Activated T-cell treated with anti-CD3 and anti-CD28 coated beads, Interleukin-2, amount 50 U/mL, for 4 hours (primary cell): ENCODE results near the gene ITPR3. TPM values are rescaled to one million over a fixed set of nuclear protein-coding genes. Genes with fewer than 3 reads are reported as not detected.

ENCODE experiments used
- ATAC-seq, 2 donors: fragments of 200-7000 bp; cut with Tn5 transposase; one replicate each; pipeline ENCODE4 v1.10.0; 2021
- DNase-seq: peaks from one replicate; pipeline ENCODE4 v3.0.0-alpha.2; 2020
- H3K27me3 Mint-ChIP-seq: one replicate; pipeline ENCODE4 v1.8.0; 2021; ENCODE audit warnings: low read depth, mixed read lengths
- H3K36me3 Mint-ChIP-seq: one replicate; pipeline ENCODE4 v1.8.0; 2022; ENCODE audit warnings: mixed read lengths; ENCODE audit not compliant: insufficient read depth
- H3K4me1 Mint-ChIP-seq: one replicate; pipeline ENCODE4 v1.8.0; 2021; ENCODE audit warnings: low read depth, mixed read lengths
- H3K4me3 Mint-ChIP-seq: one replicate; pipeline ENCODE4 v1.8.0; 2021; ENCODE audit warnings: mild to moderate bottlenecking, moderate library complexity, mixed read lengths
- H3K9me3 Mint-ChIP-seq: one replicate; pipeline ENCODE4 v1.8.0; 2021; ENCODE audit warnings: mixed read lengths
- total RNA-seq, 3 donors: library from RNA; stranded (reverse); gene quantifications; one replicate each; pipeline ENCODE4 v1.2.1, GENCODE V29; 2021

The ITPR3 gene
- total RNA-seq, 3 donors from 2014 or later, result 34.6 to 37.2 (median 35.5) TPM

DNA sequence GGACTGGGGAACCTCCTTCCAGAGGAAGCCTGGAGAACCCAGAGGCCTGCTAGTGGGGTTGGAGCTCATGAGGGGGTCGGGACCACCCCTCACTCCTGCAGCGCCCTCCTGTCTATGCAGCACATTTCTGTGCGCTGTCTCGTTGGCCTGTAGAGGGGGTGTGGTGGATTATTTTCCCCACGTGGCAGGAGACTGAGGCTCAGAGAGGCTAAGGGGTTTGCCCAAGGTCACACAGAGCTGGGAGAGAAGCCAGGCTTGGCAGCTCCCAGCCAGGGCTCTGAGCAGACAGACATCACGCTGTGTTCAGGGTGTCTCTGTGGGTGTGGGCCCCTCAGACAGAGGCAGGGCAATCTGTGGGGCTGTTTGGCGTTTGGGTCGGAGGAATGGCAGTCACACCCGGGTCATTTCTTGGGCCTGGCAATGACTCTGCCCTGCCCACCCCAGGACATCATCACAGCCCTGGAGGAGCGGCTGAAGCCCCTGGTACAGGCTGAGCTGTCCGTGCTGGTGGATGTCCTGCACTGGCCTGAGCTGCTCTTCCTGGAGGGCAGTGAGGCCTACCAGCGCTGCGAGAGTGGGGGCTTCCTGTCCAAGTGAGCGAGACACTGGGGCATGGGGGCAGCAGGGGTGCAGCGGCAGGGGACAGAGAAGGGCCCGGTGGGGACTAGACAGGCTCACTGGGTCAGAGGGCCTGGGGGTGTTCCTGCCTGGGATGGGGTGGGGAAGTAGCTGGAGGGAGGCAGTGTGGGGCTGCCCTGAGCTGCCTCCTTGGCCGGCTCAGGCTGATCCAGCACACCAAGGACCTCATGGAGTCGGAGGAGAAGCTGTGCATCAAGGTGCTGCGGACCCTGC is 62.7 kb downstream of the ITPR3 start:
- Mint-ChIP-seq H3K4me3 (no peak overlapping the region), H3K9me3 (no peaks in the 10 kb centered on the region), H3K4me1 (peaks cover 15% of the 10 kb centered on the region), H3K36me3 (peaks cover 36% of the 10 kb centered on the region), H3K27me3 (no peaks in the 10 kb centered on the region)
- ATAC-seq (peak; percentile 33 to 54), DNase-seq (no peak)

DNA sequence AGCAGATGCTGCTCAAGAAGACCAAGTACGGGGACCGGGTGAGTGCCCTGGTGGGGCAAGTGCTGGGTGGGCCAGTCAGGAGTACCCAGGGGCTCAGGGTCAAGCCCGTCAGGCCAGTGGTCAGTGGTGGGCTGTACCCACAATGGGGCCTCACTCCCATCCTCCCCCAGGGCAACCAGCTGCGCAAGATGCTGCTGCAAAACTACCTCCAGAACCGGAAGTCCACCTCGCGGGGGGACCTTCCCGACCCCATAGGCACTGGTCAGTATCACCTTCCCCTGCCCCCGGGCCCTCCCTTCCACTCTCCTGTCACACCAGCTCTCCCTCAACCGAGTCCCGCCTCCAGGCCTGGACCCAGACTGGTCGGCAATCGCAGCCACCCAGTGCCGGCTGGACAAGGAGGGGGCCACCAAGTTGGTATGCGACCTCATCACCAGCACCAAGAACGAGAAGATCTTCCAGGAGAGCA is 63.3 kb downstream of the ITPR3 start:
- Mint-ChIP-seq H3K36me3 (peaks cover 38% of the 10 kb centered on the region), H3K27me3 (no peaks in the 10 kb centered on the region), H3K9me3 (no peaks in the 10 kb centered on the region), H3K4me1 (peaks cover 15% of the 10 kb centered on the region), H3K4me3 (no peak overlapping the region)
- no peak for ATAC-seq
- DNase-seq, result no peak

DNA sequence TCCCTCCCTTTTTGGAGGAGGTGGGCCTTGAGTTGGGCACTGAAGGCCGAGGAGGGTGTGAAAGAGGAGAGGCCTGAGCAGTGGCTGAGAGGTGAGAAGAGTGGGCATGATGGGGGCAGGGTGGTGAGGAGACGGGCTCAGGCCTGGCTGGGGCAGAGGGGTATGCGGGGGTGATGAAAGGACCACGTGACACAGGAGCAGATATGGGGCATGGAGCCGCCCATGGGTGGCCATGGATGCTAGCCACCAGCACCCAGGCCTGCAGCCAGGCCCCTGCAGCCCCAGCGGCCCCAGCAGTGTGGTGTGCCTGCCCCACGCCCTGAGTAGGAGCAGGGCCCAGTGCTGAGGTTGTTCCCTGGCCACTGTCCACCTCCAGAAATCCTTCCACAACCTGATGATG is 63.9 kb downstream of the ITPR3 start:
- DNase-seq, result no peak
- H3K4me3 Mint-ChIP-seq, result no peak overlapping the region
- ATAC-seq, result no peak
- H3K9me3 Mint-ChIP-seq, result no peaks in the 10 kb centered on the region
- peaks cover 15% of the 10 kb centered on the region for H3K4me1 Mint-ChIP-seq
- no peaks in the 10 kb centered on the region for H3K27me3 Mint-ChIP-seq
- peaks cover 34% of the 10 kb centered on the region for H3K36me3 Mint-ChIP-seq

DNA sequence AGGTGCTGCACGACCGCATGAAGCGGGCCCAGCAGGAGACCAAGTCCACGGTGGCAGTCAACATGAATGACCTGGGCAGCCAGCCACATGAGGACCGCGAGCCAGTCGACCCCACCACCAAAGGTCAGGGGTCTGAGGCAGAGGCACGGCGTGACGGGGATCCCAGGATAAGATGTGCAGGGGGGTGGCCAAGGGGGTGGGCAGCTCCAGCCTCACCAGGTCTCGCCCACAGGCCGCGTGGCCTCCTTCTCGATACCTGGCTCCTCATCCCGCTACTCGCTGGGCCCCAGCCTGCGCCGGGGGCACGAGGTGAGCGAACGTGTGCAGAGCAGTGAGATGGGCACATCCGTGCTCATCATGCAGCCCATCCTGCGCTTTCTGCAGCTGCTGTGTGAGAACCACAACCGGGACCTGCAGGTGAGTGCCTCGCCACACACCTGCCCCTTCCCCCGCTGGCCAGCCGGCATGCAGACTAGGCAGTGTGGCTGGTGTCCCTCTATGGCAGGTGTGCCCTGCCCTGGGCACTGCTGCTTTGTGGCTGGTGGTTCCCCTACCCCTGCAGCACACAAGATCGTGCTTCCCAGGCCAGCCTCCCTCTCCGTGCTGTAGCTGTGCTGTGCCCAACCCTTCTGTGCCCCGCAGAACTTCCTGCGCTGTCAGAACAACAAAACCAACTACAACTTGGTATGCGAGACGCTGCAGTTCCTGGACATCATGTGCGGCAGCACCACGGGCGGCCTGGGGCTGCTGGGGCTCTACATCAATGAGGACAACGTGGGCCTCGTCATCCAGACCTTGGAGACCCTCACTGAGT is 64.5 kb downstream of the ITPR3 start:
- peaks cover 15% of the 10 kb centered on the region for H3K4me1 Mint-ChIP-seq
- H3K36me3 Mint-ChIP-seq, result peaks cover 35% of the 10 kb centered on the region
- DNase-seq, result no peak
- ATAC-seq, result no peak
- H3K9me3 Mint-ChIP-seq, result no peaks in the 10 kb centered on the region
- no peaks in the 10 kb centered on the region for H3K27me3 Mint-ChIP-seq
- no peak overlapping the region for H3K4me3 Mint-ChIP-seq

DNA sequence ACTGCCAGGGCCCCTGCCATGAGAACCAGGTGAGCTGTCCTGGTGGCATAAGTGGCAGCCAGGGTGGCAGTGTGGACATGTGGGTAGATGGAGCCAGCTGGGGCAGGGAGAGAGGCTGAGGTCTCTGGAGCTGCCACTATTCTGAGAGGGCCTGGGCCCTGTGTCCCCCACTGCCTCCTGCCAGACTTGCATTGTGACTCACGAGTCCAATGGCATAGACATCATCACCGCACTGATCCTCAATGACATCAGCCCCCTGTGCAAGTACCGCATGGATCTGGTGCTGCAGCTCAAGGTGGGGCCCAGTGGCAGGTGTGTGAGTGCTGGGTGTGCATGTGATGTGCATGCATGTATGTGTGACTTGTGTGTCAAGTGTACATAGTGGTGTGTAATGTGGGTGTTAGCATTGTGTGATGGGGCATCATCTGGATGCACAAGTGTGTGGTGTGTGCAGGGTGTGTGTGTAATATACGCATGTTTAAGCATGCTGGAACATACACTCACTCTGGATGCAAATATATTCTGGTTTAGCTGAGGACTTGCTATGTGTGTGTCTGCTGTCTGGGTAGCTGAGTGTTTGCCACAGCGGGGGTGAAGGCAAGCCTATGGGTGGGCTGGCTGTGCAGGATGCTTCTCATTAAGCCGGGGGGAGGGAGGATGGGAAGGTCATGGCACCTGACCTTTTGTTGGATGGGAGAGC is 65.3 kb downstream of the ITPR3 start:
- no peak for ATAC-seq
- no peak for DNase-seq
- Mint-ChIP-seq H3K4me1 (peaks cover 19% of the 10 kb centered on the region), H3K9me3 (no peaks in the 10 kb centered on the region), H3K27me3 (no peaks in the 10 kb centered on the region), H3K4me3 (no peak overlapping the region), H3K36me3 (peaks cover 37% of the 10 kb centered on the region)

DNA sequence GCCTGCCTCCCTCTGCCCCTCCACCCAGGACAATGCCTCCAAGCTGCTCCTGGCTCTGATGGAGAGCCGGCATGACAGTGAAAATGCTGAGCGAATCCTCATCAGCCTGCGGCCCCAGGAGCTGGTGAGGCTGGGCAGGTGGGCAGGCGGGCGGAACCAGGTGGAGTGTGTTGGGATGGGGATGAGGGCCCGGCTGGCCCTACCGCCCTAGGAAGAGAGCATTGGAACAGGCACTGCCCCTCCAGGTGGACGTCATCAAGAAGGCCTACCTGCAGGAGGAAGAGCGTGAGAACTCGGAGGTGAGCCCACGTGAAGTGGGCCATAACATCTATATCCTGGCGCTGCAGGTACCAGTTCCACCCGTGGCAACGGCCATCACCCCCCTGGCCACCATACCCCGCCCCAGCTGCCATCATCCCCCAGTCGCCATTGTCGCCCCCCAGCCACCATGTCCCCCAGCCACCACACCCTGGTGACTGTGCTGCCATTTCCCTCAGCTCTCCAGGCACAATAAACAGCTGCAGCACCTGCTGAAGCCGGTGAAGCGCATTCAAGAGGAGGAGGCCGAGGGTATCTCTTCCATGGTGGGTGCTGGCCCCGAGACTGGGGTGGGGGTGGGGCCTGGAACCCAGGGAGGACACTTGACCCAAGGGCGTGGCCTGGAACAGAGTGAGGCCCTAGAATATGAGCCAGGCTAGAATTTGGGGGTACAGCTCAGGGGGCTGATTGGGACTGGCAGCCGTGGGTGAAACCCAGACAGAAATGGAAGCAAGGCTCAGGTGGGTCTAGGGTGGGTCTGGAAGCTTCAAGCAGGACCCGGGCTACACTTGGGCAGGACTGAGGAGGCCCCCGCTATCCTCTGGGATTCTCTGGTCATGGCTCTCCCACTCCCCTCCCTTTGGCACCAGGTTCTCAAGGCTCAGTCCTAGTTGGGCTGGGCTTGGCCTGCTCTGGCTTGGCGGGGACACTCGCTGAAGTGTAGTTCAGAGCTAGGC is 66.2 kb downstream of the ITPR3 start:
- Mint-ChIP-seq H3K27me3 (no peaks in the 10 kb centered on the region), H3K9me3 (no peaks in the 10 kb centered on the region), H3K4me3 (no peak overlapping the region), H3K4me1 (peaks cover 26% of the 10 kb centered on the region), H3K36me3 (peaks cover 37% of the 10 kb centered on the region)
- DNase-seq, result no peak
- no peak for ATAC-seq

DNA sequence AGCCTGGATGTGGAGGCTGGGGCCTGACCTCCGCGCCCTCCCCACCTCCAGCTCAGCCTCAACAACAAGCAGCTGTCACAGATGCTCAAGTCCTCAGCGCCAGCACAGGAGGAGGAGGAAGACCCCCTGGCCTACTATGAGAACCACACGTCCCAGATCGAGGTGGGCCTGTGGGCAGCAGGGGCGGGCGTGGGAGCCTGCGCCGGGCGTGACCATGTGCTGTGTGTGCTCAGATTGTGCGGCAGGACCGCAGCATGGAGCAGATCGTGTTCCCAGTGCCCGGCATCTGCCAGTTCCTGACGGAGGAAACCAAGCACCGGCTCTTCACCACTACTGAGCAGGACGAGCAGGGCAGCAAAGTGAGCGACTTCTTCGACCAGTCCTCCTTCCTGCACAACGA is 66.9 kb downstream of the ITPR3 start:
- Mint-ChIP-seq H3K4me3 (no peak overlapping the region), H3K9me3 (no peaks in the 10 kb centered on the region), H3K4me1 (peaks cover 28% of the 10 kb centered on the region), H3K27me3 (no peaks in the 10 kb centered on the region), H3K36me3 (peaks cover 43% of the 10 kb centered on the region)
- no peak for DNase-seq
- ATAC-seq, result no peak

DNA sequence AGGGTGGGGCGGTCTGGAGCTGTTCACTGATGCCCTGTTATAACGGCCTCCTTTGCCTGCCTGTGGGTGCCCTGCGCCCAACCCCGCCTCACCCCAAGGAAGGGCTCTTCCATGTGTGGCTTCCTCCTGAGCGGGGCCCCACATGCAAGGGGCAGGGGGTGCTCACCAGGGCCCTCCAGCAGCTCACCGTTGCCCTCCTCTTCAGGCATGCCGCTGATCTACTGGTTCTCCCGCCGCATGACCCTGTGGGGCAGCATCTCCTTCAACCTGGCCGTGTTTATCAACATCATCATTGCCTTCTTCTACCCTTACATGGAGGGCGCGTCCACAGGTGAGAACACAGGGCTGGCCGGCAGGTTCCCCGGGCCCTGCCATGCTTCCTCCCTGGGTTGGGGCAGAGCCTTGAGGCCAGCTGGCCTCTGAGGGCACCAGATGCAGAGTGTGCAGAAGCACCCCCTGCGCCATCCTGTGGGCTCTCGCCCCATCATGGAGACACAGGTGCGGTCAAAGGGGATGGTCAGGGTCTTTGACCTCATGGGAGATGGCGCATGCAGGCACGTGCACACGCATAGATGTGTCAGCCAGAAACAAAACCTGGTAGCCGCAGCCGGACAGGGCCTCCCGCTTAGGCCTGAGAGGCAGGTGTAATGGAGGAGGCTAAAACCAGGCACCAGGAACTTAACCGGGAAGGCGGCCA is 67.5 kb downstream of the ITPR3 start:
- ATAC-seq, result no peak
- DNase-seq, result no peak
- no peaks in the 10 kb centered on the region for H3K27me3 Mint-ChIP-seq
- H3K36me3 Mint-ChIP-seq, result peaks cover 39% of the 10 kb centered on the region
- H3K4me3 Mint-ChIP-seq, result no peak overlapping the region
- peaks cover 28% of the 10 kb centered on the region for H3K4me1 Mint-ChIP-seq
- no peaks in the 10 kb centered on the region for H3K9me3 Mint-ChIP-seq

DNA sequence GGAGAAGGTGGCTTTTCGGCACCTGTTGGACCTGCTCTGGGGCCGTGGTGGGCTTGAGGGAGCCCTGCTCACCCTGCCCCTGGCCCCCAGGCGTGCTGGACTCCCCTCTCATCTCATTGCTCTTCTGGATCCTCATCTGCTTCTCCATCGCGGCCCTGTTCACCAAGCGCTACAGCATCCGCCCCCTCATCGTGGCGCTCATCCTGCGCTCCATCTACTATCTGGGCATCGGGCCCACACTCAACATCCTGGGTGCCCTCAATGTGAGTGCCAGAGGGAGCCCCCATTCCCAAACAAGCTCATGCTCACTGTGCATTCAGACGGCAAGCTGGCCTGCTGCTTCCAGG is 68.0 kb downstream of the ITPR3 start:
- no peaks in the 10 kb centered on the region for H3K9me3 Mint-ChIP-seq
- DNase-seq (no peak), ATAC-seq (no peak)
- no peaks in the 10 kb centered on the region for H3K27me3 Mint-ChIP-seq
- H3K4me1 Mint-ChIP-seq, result peaks cover 31% of the 10 kb centered on the region
- H3K36me3 Mint-ChIP-seq, result peaks cover 40% of the 10 kb centered on the region
- H3K4me3 Mint-ChIP-seq, result no peak overlapping the region

DNA sequence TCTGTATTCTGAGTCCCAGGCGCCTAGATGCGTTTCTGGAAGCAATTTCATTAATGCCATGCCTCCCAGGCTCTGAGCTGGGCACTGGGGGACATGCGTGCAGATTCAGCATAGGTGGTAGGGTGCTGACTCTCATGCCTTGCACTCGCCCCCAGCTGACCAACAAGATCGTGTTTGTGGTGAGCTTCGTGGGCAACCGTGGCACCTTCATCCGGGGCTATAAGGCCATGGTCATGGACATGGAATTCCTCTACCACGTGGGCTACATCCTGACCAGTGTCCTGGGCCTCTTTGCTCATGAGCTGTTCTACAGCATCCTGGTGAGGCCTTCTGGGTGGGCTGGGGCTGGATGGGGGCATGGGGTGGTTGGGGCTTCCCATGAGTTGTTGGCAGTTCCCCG is 68.8 kb downstream of the ITPR3 start:
- Mint-ChIP-seq H3K9me3 (no peaks in the 10 kb centered on the region), H3K36me3 (peaks cover 45% of the 10 kb centered on the region), H3K27me3 (no peaks in the 10 kb centered on the region), H3K4me1 (peaks cover 38% of the 10 kb centered on the region), H3K4me3 (no peak overlapping the region)
- no peak for ATAC-seq
- no peak for DNase-seq

DNA sequence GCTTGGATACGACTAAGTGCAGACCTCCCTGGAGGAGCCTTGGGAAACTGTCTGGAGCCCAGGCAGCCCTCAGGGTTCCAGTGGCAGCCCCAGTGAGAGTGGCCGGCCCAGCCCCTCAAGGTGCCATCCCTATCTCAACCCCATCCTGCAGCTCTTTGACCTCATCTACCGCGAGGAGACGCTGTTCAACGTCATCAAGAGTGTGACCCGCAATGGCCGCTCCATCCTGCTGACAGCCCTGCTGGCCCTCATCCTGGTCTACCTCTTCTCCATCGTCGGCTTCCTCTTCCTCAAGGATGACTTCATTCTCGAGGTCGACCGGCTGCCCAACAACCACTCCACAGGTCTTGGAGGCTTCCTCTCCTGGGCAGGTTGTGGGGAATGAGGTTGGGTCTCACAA is 69.6 kb downstream of the ITPR3 start:
- Mint-ChIP-seq H3K4me3 (no peak overlapping the region), H3K27me3 (no peaks in the 10 kb centered on the region), H3K9me3 (no peaks in the 10 kb centered on the region), H3K36me3 (peaks cover 40% of the 10 kb centered on the region), H3K4me1 (peaks cover 47% of the 10 kb centered on the region)
- DNase-seq (no peak), ATAC-seq (no peak)

DNA sequence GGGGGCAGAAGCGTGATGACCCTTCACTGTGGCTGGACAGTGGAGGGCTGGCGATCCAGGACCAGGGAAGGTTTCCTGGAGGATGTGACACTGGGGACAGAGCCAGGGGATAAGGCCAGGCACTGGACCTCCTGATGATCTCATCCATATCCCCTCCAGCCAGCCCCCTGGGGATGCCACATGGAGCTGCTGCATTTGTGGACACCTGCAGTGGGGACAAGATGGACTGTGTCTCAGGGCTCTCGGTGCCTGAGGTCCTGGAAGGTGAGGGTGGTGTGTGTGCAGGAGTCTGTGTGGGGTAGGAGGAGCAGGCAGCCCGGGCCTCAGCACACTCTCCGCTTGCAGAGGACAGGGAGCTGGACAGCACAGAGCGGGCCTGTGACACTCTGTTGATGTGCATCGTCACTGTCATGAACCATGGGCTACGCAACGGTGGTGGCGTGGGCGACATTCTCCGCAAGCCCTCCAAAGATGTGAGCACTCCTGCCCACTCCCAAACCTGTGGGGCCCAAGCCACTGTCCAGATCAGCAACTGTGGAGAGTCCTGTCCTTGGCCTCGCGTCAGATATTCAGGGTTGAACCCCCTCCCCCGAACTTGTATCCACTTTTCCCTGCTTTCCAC is 70.4 kb downstream of the ITPR3 start:
- no peak for DNase-seq

More for the DNA sequence above, 70.4 kb downstream of the ITPR3 start:
- ATAC-seq, result no peak
- Mint-ChIP-seq H3K36me3 (peaks cover 37% of the 10 kb centered on the region), H3K4me3 (no peak overlapping the region), H3K27me3 (no peaks in the 10 kb centered on the region), H3K4me1 (peaks cover 55% of the 10 kb centered on the region), H3K9me3 (no peaks in the 10 kb centered on the region)
